AG08395 (cell line): ENCODE results near the gene MTG1.
"Not testable (repeated sequence)": the region's sequence is repeated elsewhere in the genome, so short reads cannot be mapped to it uniquely, and the experiment has no call there.

ENCODE experiments used
- DNase-seq: peaks from one replicate; pipeline ENCODE4 v3.0.0; 2012; ENCODE audit warnings: mixed read lengths, low spot score

MTG1 gene

GRCh38 chr10:133358925-133359310 lies 35.0 kb upstream of the MTG1 start:
- DNase-seq, result no peak

- DNase-seq, result no peak
These were observed 34.4 kb upstream of the MTG1 start for GRCh38 chr10:133359554-133359971.

- no peak for DNase-seq
These were observed 33.9 kb upstream of the MTG1 start for GRCh38 chr10:133359972-133360610.

GRCh38 chr10:133361227-133361626 lies 32.7 kb upstream of the MTG1 start:
- no peak for DNase-seq

- no peak for DNase-seq
These were observed 32.0 kb upstream of the MTG1 start for GRCh38 chr10:133361773-133362441.

GRCh38 chr10:133362846-133363245 lies 31.1 kb upstream of the MTG1 start:
- DNase-seq, result no peak

- no peak for DNase-seq
These were observed 29.1 kb upstream of the MTG1 start for GRCh38 chr10:133364645-133365431.

GRCh38 chr10:133365461-133366129 lies 28.4 kb upstream of the MTG1 start:
- no peak for DNase-seq

GRCh38 chr10:133366130-133366478 lies 27.9 kb upstream of the MTG1 start:
- DNase-seq, result no peak

- DNase-seq, result no peak
These were observed 27.2 kb upstream of the MTG1 start for GRCh38 chr10:133366751-133367150.

- not testable (repeated sequence) for DNase-seq
These were observed 26.5 kb upstream of the MTG1 start for GRCh38 chr10:133367461-133367860.

GRCh38 chr10:133368153-133368552 lies 25.8 kb upstream of the MTG1 start:
- no peak for DNase-seq

- DNase-seq, result no peak
These were observed 23.7 kb upstream of the MTG1 start for GRCh38 chr10:133370030-133370786.

GRCh38 chr10:133372507-133372906 lies 21.4 kb upstream of the MTG1 start:
- no peak for DNase-seq

GRCh38 chr10:133373174-133374090 lies 20.5 kb upstream of the MTG1 start, which contains the start of gene ECHS1:
Gene ECHS1, minus strand, starts transcription at chr10:133373354. Its CDS starts 21 bp downstream, at chr10:133373333.
- DNase-seq, result peak; percentile 99

GRCh38 chr10:133375357-133376115 lies 18.4 kb upstream of the MTG1 start:
- no peak for DNase-seq

GRCh38 chr10:133376183-133376582 lies 17.8 kb upstream of the MTG1 start:
- DNase-seq, result not testable (repeated sequence)

- no peak for DNase-seq
These were observed 16.7 kb upstream of the MTG1 start for GRCh38 chr10:133377025-133377817.

- DNase-seq, result no peak
These were observed 16.1 kb upstream of the MTG1 start for GRCh38 chr10:133377818-133378250.
